ENCODE results near the gene TMTC3.

- TF ChIP-seq POLR2AphosphoS5 (IDR thresholded peaks at IDR 0.05; ENCODE audit: low read depth) (no peak), REST (IDR thresholded peaks at IDR 0.05; ENCODE audit: insufficient replicate concordance, low read depth) (no peak), GABPA (IDR thresholded peaks at IDR 0.05; ENCODE audit: low read depth) (no peak), CTCF (IDR thresholded peaks at IDR 0.05; ENCODE audit: insufficient read depth, low read length) (no peak)
These were observed 37.4 kb downstream of the TMTC3 start for GRCh38 chr12:88179436-88180014.

All from HL-60 (cell line).